Activated CD8-positive, alpha-beta memory T cell treated with anti-CD3 and anti-CD28 coated beads, Interleukin-2, amount 10 ng/mL, durations not matched to agents 7 days and 5 days (primary cell): Measurements from ENCODE around the gene LRRC3B. TPM values are rescaled to one million over a fixed set of nuclear protein-coding genes. Genes with fewer than 3 reads are reported as not detected.
A peak's percentile ranks its signal among the peaks of the same experiment; 100 is the strongest.
"Not testable (repeated sequence)": the region's sequence is repeated elsewhere in the genome, so short reads cannot be mapped to it uniquely, and the experiment has no call there.

Experiments
- ATAC-seq: fragments of 150-1000 bp; cut with Tn5 transposase; one replicate; pipeline ENCODE4 v1.10.0; 2021; ENCODE audit warnings: moderate library complexity
- CTCF ChIA-PET: fragments of 350-600 bp; sonication (Branson Sonifier 250); formaldehyde crosslinking; loops from one replicate; lab custom pipeline; 2021; ENCODE audit warnings: antibody characterized with exemption; lab: Charles Lee
- DNase-seq: peaks from one replicate; pipeline ENCODE4 v3.0.0-alpha.2; 2020
- H3K27ac Mint-ChIP-seq: one replicate; pipeline ENCODE4 v1.8.0; 2021; ENCODE audit warnings: mild to moderate bottlenecking, mixed read lengths
- H3K27me3 Mint-ChIP-seq: one replicate; pipeline ENCODE4 v1.8.0; 2021; ENCODE audit warnings: mixed read lengths
- H3K36me3 Mint-ChIP-seq: one replicate; pipeline ENCODE4 v1.8.0; 2021; ENCODE audit warnings: mild to moderate bottlenecking, mixed read lengths
- H3K4me1 Mint-ChIP-seq: one replicate; pipeline ENCODE4 v1.8.0; 2021; ENCODE audit warnings: mixed read lengths
- H3K4me3 Mint-ChIP-seq: one replicate; pipeline ENCODE4 v1.8.0; 2021; ENCODE audit warnings: mild to moderate bottlenecking, moderate library complexity, mixed read lengths
- H3K9me3 Mint-ChIP-seq: one replicate; pipeline ENCODE4 v1.8.0; 2022; ENCODE audit warnings: low read depth, mixed read lengths
- total RNA-seq, 2 experiments: library from RNA; stranded (reverse); gene quantifications; one replicate each; pipeline ENCODE4 v1.2.3, GENCODE V29; 2021

The LRRC3B gene, protein sequence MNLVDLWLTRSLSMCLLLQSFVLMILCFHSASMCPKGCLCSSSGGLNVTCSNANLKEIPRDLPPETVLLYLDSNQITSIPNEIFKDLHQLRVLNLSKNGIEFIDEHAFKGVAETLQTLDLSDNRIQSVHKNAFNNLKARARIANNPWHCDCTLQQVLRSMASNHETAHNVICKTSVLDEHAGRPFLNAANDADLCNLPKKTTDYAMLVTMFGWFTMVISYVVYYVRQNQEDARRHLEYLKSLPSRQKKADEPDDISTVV
- not detected for total RNA-seq

DNA sequence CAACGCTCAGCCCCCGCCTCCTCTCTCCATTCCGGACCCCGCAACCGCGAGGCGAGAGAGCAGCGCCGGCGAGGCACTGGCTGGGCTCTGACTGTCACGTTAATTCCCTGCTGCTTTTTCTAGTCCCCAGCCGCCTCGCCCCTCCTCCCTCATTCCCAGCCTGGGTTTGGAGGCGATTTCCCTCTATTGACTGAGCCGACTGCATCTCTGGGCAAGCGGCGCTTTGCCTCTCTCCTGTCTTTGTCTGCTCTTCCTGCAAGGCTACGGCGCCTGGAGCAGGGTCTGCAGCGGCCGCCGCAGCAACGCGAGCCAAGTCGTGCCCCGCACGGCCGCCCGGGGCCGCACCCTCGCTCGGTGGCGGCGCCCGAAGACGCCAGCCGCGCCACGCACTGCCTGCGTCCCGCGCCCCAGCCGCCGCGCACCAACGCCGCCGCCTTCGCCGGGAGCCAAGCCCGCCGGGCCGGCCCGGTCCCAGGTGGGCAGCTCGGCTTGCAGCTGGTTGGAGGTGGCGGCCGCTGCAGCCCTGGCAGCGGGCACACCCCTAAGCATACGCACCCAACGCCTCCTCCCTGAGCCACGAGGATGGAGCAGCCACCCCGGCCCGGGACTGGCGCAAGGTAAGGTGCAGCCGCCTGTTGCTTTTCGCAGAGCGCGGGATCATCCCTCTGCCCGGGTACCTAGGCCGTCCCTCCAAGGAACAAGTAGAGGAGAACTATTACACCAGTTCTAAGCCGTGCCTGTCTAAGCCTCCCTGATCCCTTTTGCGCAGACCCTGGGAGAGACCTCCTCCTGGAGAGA lies at the start of gene LRRC3B:
TSS of gene LRRC3B (plus strand) at position 152 of the 798 bp plus-strand sequence. CDS start 86,901 bp downstream, outside the sequence.
- no peak for DNase-seq
- peaks cover 43% of the 10 kb centered on the region for H3K27me3 Mint-ChIP-seq
- H3K9me3 Mint-ChIP-seq = peaks cover 2% of the 10 kb centered on the region
- no peaks in the 10 kb centered on the region for H3K4me1 Mint-ChIP-seq
- H3K36me3 Mint-ChIP-seq = no peaks in the 10 kb centered on the region
- H3K4me3 Mint-ChIP-seq = no peak within 1 kb of the TSS
- CTCF ChIA-PET = no interaction called here
- peak; percentile 12 for ATAC-seq
- no peak within 1 kb of the TSS for H3K27ac Mint-ChIP-seq

DNA sequence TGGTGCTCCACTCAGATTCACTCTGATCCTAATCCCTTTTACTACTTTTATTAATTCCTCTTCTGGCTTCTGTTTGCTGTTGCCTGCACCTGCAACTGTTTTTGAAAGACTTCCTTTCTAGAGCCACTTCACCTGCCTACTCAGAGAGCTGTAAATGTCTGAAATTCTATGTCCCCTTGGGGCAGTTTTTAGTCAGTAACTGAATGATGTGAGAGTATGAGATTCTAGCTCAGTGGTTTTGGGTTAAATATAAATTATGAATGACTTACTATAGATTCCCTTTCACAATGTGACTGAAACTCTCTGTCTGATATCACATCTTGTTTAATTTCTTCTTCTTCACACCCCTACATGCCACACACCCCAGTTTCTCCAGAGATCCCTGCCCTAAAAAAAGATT lies 47.8 kb upstream of the LRRC3B start:
- Mint-ChIP-seq H3K27me3 (no peaks in the 10 kb centered on the region), H3K9me3 (no peaks in the 10 kb centered on the region), H3K4me3 (no peak overlapping the region), H3K27ac (no peak overlapping the region), H3K4me1 (no peaks in the 10 kb centered on the region), H3K36me3 (no peaks in the 10 kb centered on the region)
- ATAC-seq (no peak), DNase-seq (no peak)
- CTCF ChIA-PET = no interaction called here

DNA sequence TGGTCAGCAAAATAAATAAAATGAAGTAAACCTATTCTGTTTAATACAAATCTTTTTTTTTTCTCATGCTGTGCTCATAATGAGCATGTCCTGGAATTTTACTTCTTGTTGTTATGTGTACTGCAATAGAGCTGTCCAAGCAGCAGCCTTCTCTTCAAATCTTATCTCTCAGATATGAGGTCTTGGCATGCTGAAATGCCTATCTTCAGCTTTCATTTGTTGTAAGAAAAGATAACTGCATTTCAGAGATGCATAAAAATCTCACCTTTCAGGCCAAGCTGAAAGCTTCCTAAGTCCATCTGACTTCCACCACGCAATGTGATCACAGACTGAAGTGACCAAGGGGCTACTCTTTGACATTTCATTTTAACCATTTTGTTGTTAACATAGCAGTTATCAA lies 43.5 kb upstream of the LRRC3B start:
- peaks cover 2% of the 10 kb centered on the region for H3K9me3 Mint-ChIP-seq
- no peak for DNase-seq
- H3K27ac Mint-ChIP-seq = no peak overlapping the region
- no peaks in the 10 kb centered on the region for H3K4me1 Mint-ChIP-seq
- CTCF ChIA-PET = no interaction called here
- no peaks in the 10 kb centered on the region for H3K27me3 Mint-ChIP-seq
- no peak for ATAC-seq
- H3K4me3 Mint-ChIP-seq = no peak overlapping the region
- H3K36me3 Mint-ChIP-seq = no peaks in the 10 kb centered on the region

DNA sequence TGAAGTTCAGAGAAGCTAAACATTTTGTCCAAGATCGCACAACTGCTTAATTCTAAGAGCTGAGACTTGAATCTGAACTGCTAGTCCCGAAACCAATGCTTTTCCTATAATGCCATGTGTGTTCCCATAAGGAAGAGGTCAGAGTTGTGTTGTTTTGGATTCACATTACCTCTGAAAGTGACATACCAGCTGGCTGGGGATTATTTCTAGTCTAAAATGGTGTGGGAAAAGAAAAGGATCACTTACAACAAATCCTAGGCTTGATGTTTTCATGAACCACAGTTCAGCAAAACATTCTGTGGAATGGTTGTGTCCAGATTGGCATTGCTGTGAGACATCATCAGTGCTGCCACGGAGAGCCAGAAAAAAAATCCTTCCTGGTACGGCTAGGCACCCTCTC lies 35.0 kb upstream of the LRRC3B start:
- H3K9me3 Mint-ChIP-seq = peaks cover 2% of the 10 kb centered on the region
- no peaks in the 10 kb centered on the region for H3K4me1 Mint-ChIP-seq
- DNase-seq (no peak), ATAC-seq (no peak)
- no peak overlapping the region for H3K4me3 Mint-ChIP-seq
- H3K27me3 Mint-ChIP-seq = no peaks in the 10 kb centered on the region
- H3K36me3 Mint-ChIP-seq = no peaks in the 10 kb centered on the region
- CTCF ChIA-PET = no interaction called here
- no peak overlapping the region for H3K27ac Mint-ChIP-seq

DNA sequence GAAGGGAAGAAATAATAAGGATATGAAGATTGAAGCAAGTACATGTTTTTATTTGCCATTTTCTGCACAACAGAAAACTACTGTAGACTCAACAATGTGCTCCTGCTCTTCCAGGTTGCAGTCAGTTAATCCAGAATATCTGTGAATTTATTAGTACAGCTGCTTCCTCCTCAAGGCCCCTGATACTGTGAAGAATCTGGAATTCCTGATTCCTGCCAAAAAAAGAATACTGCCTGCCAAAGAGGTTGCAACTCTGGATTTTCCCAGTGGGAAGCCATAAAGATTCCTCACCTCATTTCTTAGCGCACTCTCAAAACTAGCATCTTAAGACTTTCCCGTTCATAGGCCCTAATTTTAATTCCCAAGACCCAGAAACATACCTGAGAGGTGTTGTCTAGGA lies 33.6 kb upstream of the LRRC3B start:
- no peaks in the 10 kb centered on the region for H3K4me1 Mint-ChIP-seq
- no peak overlapping the region for H3K27ac Mint-ChIP-seq
- no peaks in the 10 kb centered on the region for H3K36me3 Mint-ChIP-seq
- no peaks in the 10 kb centered on the region for H3K27me3 Mint-ChIP-seq
- no peak for ATAC-seq
- no peak overlapping the region for H3K4me3 Mint-ChIP-seq
- no peak for DNase-seq
- H3K9me3 Mint-ChIP-seq = no peaks in the 10 kb centered on the region
- CTCF ChIA-PET = no interaction called here

DNA sequence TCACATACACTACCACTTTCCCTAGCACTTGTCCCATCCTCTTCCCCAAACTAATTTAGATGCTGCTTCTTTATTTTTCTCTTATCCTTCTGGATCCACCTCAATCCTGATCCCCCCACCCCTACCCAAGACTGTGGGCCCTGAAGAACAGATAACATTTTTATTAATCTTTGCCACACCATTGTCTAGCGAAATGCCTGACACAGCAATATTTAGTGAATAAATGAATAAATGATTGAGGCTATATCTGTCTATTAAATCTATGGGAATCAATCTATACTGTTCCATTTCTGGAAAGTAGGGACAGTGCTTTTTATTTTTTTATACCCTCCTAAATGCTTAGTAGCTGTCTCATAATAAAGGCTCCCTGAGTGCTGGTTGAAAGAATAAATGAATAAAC lies 32.9 kb upstream of the LRRC3B start:
- H3K4me3 Mint-ChIP-seq = no peak overlapping the region
- ATAC-seq (no peak), DNase-seq (no peak)
- CTCF ChIA-PET = no interaction called here
- no peaks in the 10 kb centered on the region for H3K36me3 Mint-ChIP-seq
- no peaks in the 10 kb centered on the region for H3K9me3 Mint-ChIP-seq
- no peaks in the 10 kb centered on the region for H3K27me3 Mint-ChIP-seq
- no peaks in the 10 kb centered on the region for H3K4me1 Mint-ChIP-seq
- H3K27ac Mint-ChIP-seq = no peak overlapping the region

DNA sequence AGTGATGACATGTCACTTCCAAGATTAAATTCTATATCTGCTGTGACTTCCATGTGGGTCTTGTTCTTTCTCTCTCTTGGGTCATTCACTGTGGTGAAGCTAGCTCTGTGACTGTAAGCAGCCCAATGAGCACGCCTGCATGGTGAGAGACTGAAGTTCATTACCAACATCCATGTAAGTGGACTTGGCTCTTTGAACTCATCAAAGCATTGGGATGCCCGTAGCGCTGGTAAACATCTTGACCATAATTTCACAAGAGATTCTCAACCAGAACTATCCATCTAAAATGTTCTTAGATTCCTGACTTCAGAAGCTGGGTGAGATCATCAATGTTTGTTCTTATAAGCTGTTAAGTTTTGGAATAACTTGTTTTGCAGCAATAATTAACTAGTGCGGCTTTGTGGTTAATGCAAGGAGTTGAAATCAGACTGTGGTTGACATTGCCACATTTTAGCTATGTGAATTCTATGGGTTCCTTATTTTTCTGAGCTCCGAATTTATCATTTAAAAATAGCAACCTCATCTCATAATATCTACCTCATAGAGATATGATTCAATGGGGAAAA lies 31.6 kb upstream of the LRRC3B start:
- Mint-ChIP-seq H3K27ac (no peak overlapping the region), H3K4me3 (no peak overlapping the region), H3K36me3 (no peaks in the 10 kb centered on the region), H3K9me3 (no peaks in the 10 kb centered on the region), H3K4me1 (no peaks in the 10 kb centered on the region), H3K27me3 (no peaks in the 10 kb centered on the region)
- ATAC-seq = no peak
- no peak for DNase-seq
- CTCF ChIA-PET = no interaction called here

DNA sequence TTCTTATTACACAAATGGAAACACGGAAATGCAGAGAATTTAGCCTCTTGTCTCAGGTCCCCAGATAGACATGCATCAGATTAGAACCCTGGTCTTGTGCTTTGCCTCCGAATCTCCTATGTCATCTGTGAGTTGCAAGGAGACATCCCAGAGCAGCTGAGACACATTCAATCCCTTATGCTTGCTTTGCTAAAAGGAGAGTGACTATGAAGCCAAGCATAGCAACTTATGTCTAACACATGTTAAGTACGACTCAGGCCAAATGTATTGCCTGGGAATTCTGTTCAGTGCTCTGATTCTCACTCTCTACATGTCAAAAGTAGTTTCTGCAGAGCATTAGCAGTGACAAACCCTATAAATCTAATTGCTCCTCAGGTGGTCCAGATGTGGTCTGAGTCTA lies 30.6 kb upstream of the LRRC3B start:
- H3K4me1 Mint-ChIP-seq = no peaks in the 10 kb centered on the region
- DNase-seq (no peak), ATAC-seq (no peak)
- CTCF ChIA-PET = no interaction called here
- no peaks in the 10 kb centered on the region for H3K27me3 Mint-ChIP-seq
- H3K9me3 Mint-ChIP-seq = no peaks in the 10 kb centered on the region
- no peak overlapping the region for H3K27ac Mint-ChIP-seq
- no peaks in the 10 kb centered on the region for H3K36me3 Mint-ChIP-seq
- H3K4me3 Mint-ChIP-seq = no peak overlapping the region

DNA sequence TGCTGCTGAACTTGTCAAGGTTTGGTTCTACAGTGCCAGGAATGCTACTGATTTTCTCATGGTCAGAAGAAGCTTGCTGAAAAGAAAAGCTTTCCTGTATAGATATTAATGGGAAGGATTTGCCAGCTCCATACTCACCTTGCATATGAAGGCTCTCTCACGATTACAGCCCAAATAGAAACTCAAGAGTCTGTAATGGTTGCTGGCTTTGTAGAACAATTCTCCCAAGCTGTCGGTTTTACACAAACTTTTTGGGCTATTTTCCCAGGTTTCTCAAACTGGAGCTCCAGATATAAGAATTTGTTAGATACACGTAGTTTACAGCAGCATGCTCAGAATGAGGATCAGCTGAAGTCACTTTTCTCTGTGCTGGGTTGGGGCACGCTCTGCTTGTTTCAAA lies 30.1 kb upstream of the LRRC3B start:
- CTCF ChIA-PET = no interaction called here
- no peak overlapping the region for H3K27ac Mint-ChIP-seq
- no peaks in the 10 kb centered on the region for H3K27me3 Mint-ChIP-seq
- H3K4me3 Mint-ChIP-seq = no peak overlapping the region
- ATAC-seq = no peak
- no peaks in the 10 kb centered on the region for H3K4me1 Mint-ChIP-seq
- no peaks in the 10 kb centered on the region for H3K9me3 Mint-ChIP-seq
- DNase-seq = no peak
- no peaks in the 10 kb centered on the region for H3K36me3 Mint-ChIP-seq

DNA sequence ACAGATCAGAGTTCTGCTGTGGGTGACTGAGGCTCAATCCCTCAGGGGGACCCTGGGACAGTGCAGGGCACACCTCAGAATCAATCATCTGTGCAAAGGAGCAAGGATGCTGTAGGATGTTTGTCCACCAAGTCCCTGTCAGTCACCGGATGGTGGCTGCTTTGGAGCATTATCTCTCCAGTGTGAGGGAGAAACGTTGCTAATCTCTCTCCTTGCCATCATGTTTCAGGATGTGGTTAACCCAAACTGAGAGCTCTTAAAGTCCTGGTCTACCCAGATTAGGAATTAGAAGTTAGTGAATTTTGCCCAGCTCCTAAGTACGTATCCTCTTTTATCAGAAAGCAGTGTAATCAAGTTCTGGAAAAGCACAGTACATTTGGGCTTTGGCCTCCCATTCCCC lies 26.2 kb upstream of the LRRC3B start:
- Mint-ChIP-seq H3K36me3 (no peaks in the 10 kb centered on the region), H3K4me1 (no peaks in the 10 kb centered on the region), H3K27ac (no peak overlapping the region), H3K27me3 (no peaks in the 10 kb centered on the region), H3K4me3 (no peak overlapping the region), H3K9me3 (no peaks in the 10 kb centered on the region)
- no peak for DNase-seq
- CTCF ChIA-PET = no interaction called here
- ATAC-seq = no peak

DNA sequence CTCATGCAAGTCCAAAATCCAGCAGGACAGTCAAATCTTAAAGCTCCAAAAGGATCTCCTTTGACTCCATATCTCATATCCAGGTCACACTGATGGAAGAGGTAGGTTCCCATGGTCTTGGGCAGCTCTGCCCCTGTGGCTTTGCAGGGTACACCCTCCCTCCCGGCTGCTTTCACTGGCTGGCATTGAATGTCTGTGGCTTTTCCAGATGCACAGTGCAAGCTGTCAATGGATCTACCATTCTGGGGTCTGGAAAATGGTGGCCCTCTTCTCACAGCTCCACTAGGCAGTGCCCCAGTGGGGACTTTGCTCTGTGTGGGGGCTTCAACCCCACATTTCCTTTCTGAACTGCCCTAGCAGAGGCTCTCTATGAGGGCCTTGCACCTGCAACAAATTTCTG lies 19.3 kb upstream of the LRRC3B start:
- ATAC-seq, H3K27me3 Mint-ChIP-seq, H3K4me3 Mint-ChIP-seq, H3K36me3 Mint-ChIP-seq, H3K4me1 Mint-ChIP-seq, CTCF ChIA-PET, DNase-seq, H3K27ac Mint-ChIP-seq: not testable (repeated sequence)
- H3K9me3 Mint-ChIP-seq = peaks cover 18% of the 10 kb centered on the region

DNA sequence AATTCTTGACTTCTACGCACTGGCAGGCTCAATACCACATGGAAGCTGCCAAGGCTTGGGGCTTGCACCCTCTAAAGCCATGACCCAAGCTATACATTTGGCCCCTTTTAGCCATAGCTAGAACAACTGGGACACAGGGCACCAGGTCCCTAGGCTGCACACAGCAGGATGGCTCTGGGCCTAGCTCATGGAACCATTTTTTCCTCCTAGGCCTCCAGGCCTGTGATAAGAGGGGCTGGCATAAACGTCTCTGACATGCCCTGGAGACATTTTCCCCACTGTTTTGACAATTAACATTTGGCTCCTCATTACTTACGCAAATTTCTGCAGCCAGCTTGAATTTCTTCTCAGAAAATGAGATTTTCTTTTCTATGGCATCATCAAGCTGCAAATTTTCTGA lies 18.8 kb upstream of the LRRC3B start:
- DNase-seq, CTCF ChIA-PET, H3K4me3 Mint-ChIP-seq, ATAC-seq, H3K27me3 Mint-ChIP-seq, H3K27ac Mint-ChIP-seq, H3K4me1 Mint-ChIP-seq, H3K36me3 Mint-ChIP-seq: not testable (repeated sequence)
- peaks cover 18% of the 10 kb centered on the region for H3K9me3 Mint-ChIP-seq

DNA sequence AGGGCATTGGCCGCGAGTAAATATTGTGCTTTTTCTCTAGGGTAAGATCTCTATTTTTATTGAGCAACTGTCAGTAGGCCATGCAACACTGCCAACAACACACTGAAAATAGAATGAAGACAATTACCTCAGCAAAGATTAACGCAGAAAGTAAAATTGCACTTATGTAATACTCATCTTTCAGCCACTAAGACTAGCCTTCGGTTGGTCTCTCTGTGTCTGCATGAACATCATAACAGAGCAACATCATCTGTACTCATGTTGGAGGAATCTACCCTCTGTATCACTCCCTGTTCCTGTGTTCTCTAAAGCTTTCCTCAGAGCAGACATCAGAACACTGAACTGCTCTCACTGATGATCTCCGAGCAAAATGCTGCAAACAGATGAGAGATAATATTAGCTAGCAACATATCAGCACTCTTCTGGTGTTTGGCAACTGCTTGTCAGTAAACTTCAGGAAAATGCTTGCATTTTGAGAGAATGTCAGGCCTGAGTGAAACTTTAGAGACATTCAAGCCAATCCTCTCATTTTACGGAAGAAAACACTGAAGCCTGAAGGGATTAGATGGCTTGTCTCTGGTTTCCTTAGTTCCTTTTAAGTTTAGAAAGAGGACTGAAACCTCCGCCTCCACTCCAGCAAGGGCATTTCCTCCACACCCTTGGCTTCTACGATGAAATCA lies 8.4 kb upstream of the LRRC3B start:
- H3K27ac Mint-ChIP-seq = no peak overlapping the region
- no peak for ATAC-seq
- no peaks in the 10 kb centered on the region for H3K36me3 Mint-ChIP-seq
- CTCF ChIA-PET = no interaction called here
- H3K4me1 Mint-ChIP-seq = no peaks in the 10 kb centered on the region
- no peaks in the 10 kb centered on the region for H3K9me3 Mint-ChIP-seq
- H3K4me3 Mint-ChIP-seq = no peak overlapping the region
- no peak for DNase-seq
- H3K27me3 Mint-ChIP-seq = no peaks in the 10 kb centered on the region
